CD4-positive, alpha-beta T cell (primary cell): ENCODE measurements around the gene PTPRN2. TPM values are rescaled to one million over a fixed set of nuclear protein-coding genes. Genes with fewer than 3 reads are reported as not detected.

Experiments
- ATAC-seq: fragments of 200-7000 bp; cut with Tn5 transposase; one replicate; pipeline ENCODE4 v1.10.0; 2022; ENCODE audit warnings: mild to moderate bottlenecking; ENCODE audit not compliant: poor library complexity
- CTCF ChIA-PET: fragments of 350-600 bp; sonication (Branson Sonifier 250); formaldehyde crosslinking; loops from one replicate; lab custom pipeline; 2021; ENCODE audit warnings: antibody characterized with exemption, inconsistent platforms; lab: Charles Lee
- POLR2A ChIA-PET: fragments of 350-600 bp; sonication (Branson Sonifier 250); formaldehyde crosslinking; loops from one replicate; lab custom pipeline; 2021; ENCODE audit warnings: antibody characterized with exemption, inconsistent platforms; lab: Charles Lee
- DNase-seq, 14 experiments: peaks; one replicate each; pipeline ENCODE4 v3.0.0-alpha.2; 2013 to 2020; ENCODE audit warnings: mixed read lengths in 2 of 14
- H3K27ac ChIP-seq, 2 donors: one replicate each; pipeline versions ENCODE4 v1.5.1 to v1.7.0; 2013; ENCODE audit warnings: low read length in 2 of 2, low read depth in 1 of 2, mild to moderate bottlenecking in 1 of 2
- H3K27me3 ChIP-seq, 2 experiments: 1 replicate in 1 of 2; 2 replicates in 1 of 2; pipeline versions ENCODE4 v1.6.1 to v1.7.0; 2013; ENCODE audit warnings: low read length in 2 of 2, control low read depth in 1 of 2, mild to moderate bottlenecking in 1 of 2, moderate library complexity in 1 of 2; ENCODE audit not compliant: insufficient read depth in 2 of 2, control insufficient read depth in 1 of 2
- H3K36me3 ChIP-seq: one replicate; pipeline ENCODE4 v1.6.1; 2013; ENCODE audit warnings: low read length, control low read depth; ENCODE audit not compliant: insufficient read depth
- H3K4me1 ChIP-seq: one replicate; pipeline ENCODE4 v1.6.1; 2013; ENCODE audit warnings: low read length, control low read depth; ENCODE audit not compliant: insufficient read depth
- H3K4me3 ChIP-seq: one replicate; pipeline ENCODE4 v1.5.1; 2013; ENCODE audit warnings: mild to moderate bottlenecking, low read length, moderate library complexity
- H3K9me3 ChIP-seq, 2 experiments: 1 replicate in 1 of 2; 2 replicates in 1 of 2; pipeline versions ENCODE4 v1.6.1 to v1.7.0; 2013; ENCODE audit warnings: low read length in 2 of 2, mild to moderate bottlenecking in 2 of 2, control low read depth in 1 of 2, moderate library complexity in 1 of 2; ENCODE audit not compliant: control insufficient read depth in 1 of 2, insufficient read depth in 1 of 2
- H3K27ac Mint-ChIP-seq: one replicate; pipeline ENCODE4 v1.8.0; 2020; ENCODE audit warnings: mixed read lengths
- H3K27me3 Mint-ChIP-seq: one replicate; pipeline ENCODE4 v1.8.0; 2021; ENCODE audit warnings: mixed read lengths
- H3K36me3 Mint-ChIP-seq: one replicate; pipeline ENCODE4 v1.8.0; 2021; ENCODE audit warnings: low read depth, mixed read lengths
- H3K4me1 Mint-ChIP-seq: one replicate; pipeline ENCODE4 v1.8.0; 2021; ENCODE audit warnings: low read depth, mixed read lengths
- H3K4me3 Mint-ChIP-seq: one replicate; pipeline ENCODE4 v1.8.0; 2020; ENCODE audit warnings: mild to moderate bottlenecking, mixed read lengths
- H3K9me3 Mint-ChIP-seq: one replicate; pipeline ENCODE4 v1.8.0; 2020; ENCODE audit warnings: mixed read lengths
- intact Hi-C, 2 experiments: fragments of 100-400 bp; cut with DNase I in 1 of 2; cut with micrococcal nuclease in 1 of 2; formaldehyde crosslinking; loops; one replicate each; pipeline versions ENCODE4 v1.15.1 to v1.9.0; 2023 to 2025; cut with DNase I, micrococcal nuclease
- total RNA-seq, 174 experiments: library from RNA in 2 of 174; stranded (reverse) in 2 of 174; gene quantifications; one replicate each; pipeline ENCODE4 v1.2.3 and lab custom pipeline; 2021 to 2026
- TF ChIP-seq, protein P1 (sequence below): fragments of 200-600 bp; IDR thresholded peaks from one replicate; pipeline ENCODE4 v1.8.0; 2022; ENCODE audit warnings: antibody characterized with exemption, mild to moderate bottlenecking

Gene PTPRN2
- total RNA-seq, 2 experiments from 2014 or later = 0.34 to 0.44 TPM

DNA sequence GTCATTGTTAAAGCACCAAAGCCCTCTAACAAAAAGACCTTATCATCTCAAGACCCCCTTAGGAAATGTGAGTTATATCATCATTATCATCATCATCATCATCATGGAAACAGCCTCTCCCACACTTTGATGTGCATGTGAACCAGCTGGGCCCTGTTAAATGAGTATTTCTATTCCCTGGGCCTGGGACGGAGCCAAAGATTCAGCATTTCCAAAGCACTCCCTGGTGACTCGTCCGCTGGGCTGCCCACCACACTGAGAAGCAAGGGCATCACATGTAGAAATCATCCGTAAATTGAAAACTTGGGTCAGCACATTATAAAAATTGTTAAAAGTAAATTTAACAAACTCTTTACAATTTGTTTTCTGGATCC is 88.6 kb downstream of the PTPRN2 start:
- Mint-ChIP-seq H3K36me3 (no peaks in the 10 kb centered on the region), H3K4me3 (no peak overlapping the region), H3K4me1 (no peaks in the 10 kb centered on the region), H3K27me3 (peaks cover 36% of the 10 kb centered on the region), H3K9me3 (no peaks in the 10 kb centered on the region), H3K27ac (no peak overlapping the region)
- DNase-seq = no peak
- Histone ChIP-seq H3K4me3 (no peak overlapping the region), H3K36me3 (no peaks in the 10 kb centered on the region), H3K27me3 (peaks cover 4 to 9% of the 10 kb centered on the region in 2 experiments), H3K4me1 (no peaks in the 10 kb centered on the region), H3K9me3 (no peaks in the 10 kb centered on the region), H3K27ac (no peak overlapping the region)
- ATAC-seq = no peak
- POLR2A ChIA-PET = no interaction called here
- CTCF ChIA-PET = no interaction called here
- intact Hi-C loops = loop anchor here in 1 of 2 experiments (10.0 kb wide), 1 partner anchor 476 kb away; no protein-coding TSS in a partner anchor
- TF ChIP-seq, protein P1, sequence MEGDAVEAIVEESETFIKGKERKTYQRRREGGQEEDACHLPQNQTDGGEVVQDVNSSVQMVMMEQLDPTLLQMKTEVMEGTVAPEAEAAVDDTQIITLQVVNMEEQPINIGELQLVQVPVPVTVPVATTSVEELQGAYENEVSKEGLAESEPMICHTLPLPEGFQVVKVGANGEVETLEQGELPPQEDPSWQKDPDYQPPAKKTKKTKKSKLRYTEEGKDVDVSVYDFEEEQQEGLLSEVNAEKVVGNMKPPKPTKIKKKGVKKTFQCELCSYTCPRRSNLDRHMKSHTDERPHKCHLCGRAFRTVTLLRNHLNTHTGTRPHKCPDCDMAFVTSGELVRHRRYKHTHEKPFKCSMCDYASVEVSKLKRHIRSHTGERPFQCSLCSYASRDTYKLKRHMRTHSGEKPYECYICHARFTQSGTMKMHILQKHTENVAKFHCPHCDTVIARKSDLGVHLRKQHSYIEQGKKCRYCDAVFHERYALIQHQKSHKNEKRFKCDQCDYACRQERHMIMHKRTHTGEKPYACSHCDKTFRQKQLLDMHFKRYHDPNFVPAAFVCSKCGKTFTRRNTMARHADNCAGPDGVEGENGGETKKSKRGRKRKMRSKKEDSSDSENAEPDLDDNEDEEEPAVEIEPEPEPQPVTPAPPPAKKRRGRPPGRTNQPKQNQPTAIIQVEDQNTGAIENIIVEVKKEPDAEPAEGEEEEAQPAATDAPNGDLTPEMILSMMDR = no peak

GRCh38 chr7:158498443-158499081 is 89.1 kb downstream of the PTPRN2 start:
- CTCF ChIA-PET = no interaction called here
- Histone ChIP-seq H3K4me1 (no peaks in the 10 kb centered on the region), H3K9me3 (no peaks in the 10 kb centered on the region), H3K36me3 (no peaks in the 10 kb centered on the region), H3K27ac (no peak overlapping the region), H3K4me3 (no peak overlapping the region), H3K27me3 (peaks cover 4 to 9% of the 10 kb centered on the region in 2 experiments)
- POLR2A ChIA-PET = no interaction called here
- H3K4me1 Mint-ChIP-seq = no peaks in the 10 kb centered on the region
- TF ChIP-seq, protein P1 = no peak
- no peak overlapping the region for H3K27ac Mint-ChIP-seq
- H3K27me3 Mint-ChIP-seq = peaks cover 34% of the 10 kb centered on the region
- no peak for DNase-seq
- H3K4me3 Mint-ChIP-seq = no peak overlapping the region
- intact Hi-C loops = loop anchor here in 1 of 2 experiments (10.0 kb wide), 1 partner anchor 476 kb away; no protein-coding TSS in a partner anchor
- no peak for ATAC-seq
- H3K9me3 Mint-ChIP-seq = no peaks in the 10 kb centered on the region
- no peaks in the 10 kb centered on the region for H3K36me3 Mint-ChIP-seq

DNA sequence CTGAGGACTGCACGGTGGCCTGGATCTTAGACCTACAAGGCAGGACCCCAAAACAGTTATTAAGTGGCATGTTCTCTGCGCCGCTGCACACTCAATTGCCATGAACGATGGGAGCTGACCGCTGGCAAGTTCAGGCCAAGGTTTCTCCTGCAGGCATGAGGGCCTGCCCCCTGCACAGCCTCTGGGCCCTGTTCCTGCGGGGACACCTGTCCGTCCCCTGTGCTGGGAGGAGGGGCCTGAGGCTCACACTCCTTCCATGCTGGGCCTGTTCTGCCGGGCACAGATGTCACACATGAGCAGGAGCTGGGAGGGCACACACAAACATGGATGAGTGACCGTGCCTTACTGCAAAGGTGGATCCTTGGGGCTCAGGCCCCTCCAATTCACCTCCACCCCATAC is 90.0 kb downstream of the PTPRN2 start:
- TF ChIP-seq, protein P1 = no peak
- intact Hi-C loops = loop anchor here in 1 of 2 experiments (10.0 kb wide), 1 partner anchor 477 kb away; no protein-coding TSS in a partner anchor
- no peak for DNase-seq
- no peaks in the 10 kb centered on the region for H3K4me1 Mint-ChIP-seq
- Histone ChIP-seq H3K27ac (no peak overlapping the region), H3K9me3 (no peaks in the 10 kb centered on the region), H3K27me3 (peaks cover 4 to 9% of the 10 kb centered on the region in 2 experiments), H3K4me1 (no peaks in the 10 kb centered on the region), H3K36me3 (no peaks in the 10 kb centered on the region), H3K4me3 (no peak overlapping the region)
- H3K27me3 Mint-ChIP-seq = peaks cover 29% of the 10 kb centered on the region
- ChIA-PET CTCF (no interaction called here), POLR2A (no interaction called here)
- ATAC-seq = no peak
- no peaks in the 10 kb centered on the region for H3K9me3 Mint-ChIP-seq
- H3K4me3 Mint-ChIP-seq = no peak overlapping the region
- H3K27ac Mint-ChIP-seq = no peak overlapping the region
- H3K36me3 Mint-ChIP-seq = no peaks in the 10 kb centered on the region
